Ascending aorta (tissue), 2 donors: ENCODE results near the gene NR2F6. TPM values are rescaled to one million over a fixed set of nuclear protein-coding genes. Genes with fewer than 3 reads are reported as not detected.
A peak's percentile ranks its signal among the peaks of the same experiment; 100 is the strongest.

Experiments used
- DNase-seq, 2 donors: peaks; one replicate each; pipeline ENCODE4 v3.0.0-alpha.2; 2019; ENCODE audit warnings: low spot score in 2 of 2
- H3K27ac ChIP-seq, 2 donors: fragments of 200-600 bp; sonication (generic); one replicate each; pipeline ENCODE4 v1.5.1; 2016 to 2017; ENCODE audit warnings: mild to moderate bottlenecking in 1 of 2
- H3K27me3 ChIP-seq: fragments of 200-600 bp; sonication (generic); one replicate; pipeline ENCODE4 v1.5.1; 2017
- H3K36me3 ChIP-seq, 2 donors: fragments of 200-600 bp; sonication (generic); one replicate each; pipeline ENCODE4 v1.5.1; 2016
- H3K4me1 ChIP-seq, 2 donors: fragments of 200-600 bp; sonication (generic); one replicate each; pipeline ENCODE4 v1.5.1; 2016 to 2017; ENCODE audit warnings: mild to moderate bottlenecking in 1 of 2
- H3K4me3 ChIP-seq, 2 donors: fragments of 200-600 bp; sonication (generic); one replicate each; pipeline ENCODE4 v1.5.1; 2016 to 2017; ENCODE audit warnings: mild to moderate bottlenecking in 1 of 2
- H3K9me3 ChIP-seq, 2 donors: fragments of 200-600 bp; sonication (generic); one replicate each; pipeline ENCODE4 v1.5.1; 2016
- CTCF ChIP-seq, 3 experiments: fragments of 200-600 bp in 2 of 3; fragments of 450-650 bp in 1 of 3; sonication (generic) in 2 of 3; IDR thresholded peaks; one replicate each; pipeline ENCODE4 v1.5.1; 2016 to 2019; ENCODE audit warnings: antibody characterized with exemption in 3 of 3, mild to moderate bottlenecking in 1 of 3, moderate library complexity in 1 of 3
- intact Hi-C: fragments of 100-400 bp; cut with DNase I; formaldehyde crosslinking; loops from one replicate; pipeline ENCODE4 v1.15.1; 2023
- total RNA-seq: library from RNA; depleted of rRNA; stranded (reverse); fragments of >200 nt; gene quantifications from one replicate; pipeline ENCODE4 v1.1.0, GENCODE V29; 2016

NR2F6 gene
- total RNA-seq, 1 donor from 2014 or later: 181 TPM

GRCh38 chr19:17229890-17230289 lies 15.8 kb downstream of the NR2F6 start:
- no peak overlapping the region for H3K27ac ChIP-seq
- H3K36me3 ChIP-seq: peaks cover 23 to 30% of the 10 kb centered on the region in 2 donors
- peaks cover under 1 to 10% of the 10 kb centered on the region in 2 donors for H3K4me1 ChIP-seq
- intact Hi-C loops: loop anchor here (5.0 kb wide), 1 partner anchor 153 kb away; the partner anchor contains the start of genes HAUS8 and MYO9B
- H3K27me3 ChIP-seq: no peaks in the 10 kb centered on the region
- TF ChIP-seq CTCF (IDR thresholded peaks at IDR 0.05): no peak
- H3K4me3 ChIP-seq: no peak overlapping the region
- H3K9me3 ChIP-seq: no peaks in the 10 kb centered on the region
- DNase-seq: no peak

GRCh38 chr19:17227798-17228367 lies 17.8 kb downstream of the NR2F6 start:
- no peak for TF ChIP-seq CTCF (IDR thresholded peaks at IDR 0.05)
- intact Hi-C loops: loop anchor here (5.0 kb wide), 1 partner anchor 151 kb away; the partner anchor contains the start of genes HAUS8 and MYO9B
- no peaks in the 10 kb centered on the region for H3K27me3 ChIP-seq
- no peak overlapping the region for H3K27ac ChIP-seq
- H3K4me1 ChIP-seq: peaks cover 0 to 8% of the 10 kb centered on the region in 2 donors
- H3K4me3 ChIP-seq: no peak overlapping the region
- H3K36me3 ChIP-seq: peaks cover 20 to 30% of the 10 kb centered on the region in 2 donors
- no peak for DNase-seq
- no peaks in the 10 kb centered on the region for H3K9me3 ChIP-seq

- H3K9me3 ChIP-seq: no peaks in the 10 kb centered on the region
- intact Hi-C loops: loop anchor here (1.0 to 5.0 kb wide), 3 partner anchors 11 to 149 kb away; partner anchors contain the start of genes HAUS8, MYO9B, NR2F6 and USE1
- peak within 1 kb of the TSS; percentile 88 to 92 for H3K27ac ChIP-seq
- peak within 1 kb of the TSS; percentile 73 to 80 for H3K4me3 ChIP-seq
- TF ChIP-seq CTCF (IDR thresholded peaks at IDR 0.05): no peak
- H3K4me1 ChIP-seq: peaks cover 0 to 8% of the 10 kb centered on the region in 2 donors
- H3K27me3 ChIP-seq: no peaks in the 10 kb centered on the region
- H3K36me3 ChIP-seq: peaks cover 5 to 16% of the 10 kb centered on the region in 2 donors
- peak; percentile 90 to 99 for DNase-seq
Observed at GRCh38 chr19:17226002-17226933, 19.5 kb downstream of the NR2F6 start, which contains the start of gene OCEL1. Gene OCEL1, plus strand, starts transcription at chr19:17226226. Its CDS starts 22 bp downstream, at chr19:17226248.

- no peaks in the 10 kb centered on the region for H3K27me3 ChIP-seq
- no peak overlapping the region for H3K4me3 ChIP-seq
- no peak for TF ChIP-seq CTCF (IDR thresholded peaks at IDR 0.05)
- H3K27ac ChIP-seq: no peak overlapping the region
- H3K36me3 ChIP-seq: peaks cover 0 to 6% of the 10 kb centered on the region in 2 donors
- H3K4me1 ChIP-seq: peaks cover 0 to 10% of the 10 kb centered on the region in 2 donors
- no peaks in the 10 kb centered on the region for H3K9me3 ChIP-seq
- intact Hi-C loops: loop anchor here (5.0 kb wide), 1 partner anchor 148 kb away; the partner anchor contains the start of genes HAUS8 and MYO9B
- no peak for DNase-seq
Observed at GRCh38 chr19:17225053-17225452, 20.7 kb downstream of the NR2F6 start.

GRCh38 chr19:17220207-17220758 lies 25.4 kb downstream of the NR2F6 start:
- DNase-seq: no peak
- Histone ChIP-seq H3K36me3 (peaks cover 7 to 19% of the 10 kb centered on the region in 2 donors), H3K4me1 (peaks cover 0 to 12% of the 10 kb centered on the region in 2 donors), H3K9me3 (no peaks in the 10 kb centered on the region), H3K4me3 (no peak overlapping the region), H3K27me3 (no peaks in the 10 kb centered on the region), H3K27ac (no peak overlapping the region)
- no peak for TF ChIP-seq CTCF (IDR thresholded peaks at IDR 0.05)
- intact Hi-C loops: no loop called here
